ENCODE measurements around the gene TBC1D22B. TPM values are rescaled to one million over a fixed set of nuclear protein-coding genes. Genes with fewer than 3 reads are reported as not detected.

Gene TBC1D22B
- 12.9 and 15.5 TPM in 2 replicates for total RNA-seq (2016; rRNA removed; fragmentation: Illumina TruSeq; extraction: Trizol)
- total RNA-seq (2016; cell fraction: cytosol; rRNA removed; fragmentation: Illumina TruSeq; extraction: Trizol; ENCODE audit: low read depth): 5.1 and 5.5 TPM in 2 replicates
- total RNA-seq (2016; cell fraction: insoluble cytoplasmic fraction; rRNA removed; fragmentation: Illumina TruSeq; extraction: Trizol): 12.5 and 13.1 TPM in 2 replicates
- total RNA-seq (2016; cell fraction: membrane; rRNA removed; fragmentation: Illumina TruSeq; extraction: Trizol): 18.5 and 19.2 TPM in 2 replicates
- 11.0 and 12.8 TPM in 2 replicates for total RNA-seq (2016; cell fraction: nucleus; rRNA removed; fragmentation: Illumina TruSeq; extraction: Trizol)
- polyA plus RNA-seq (2011; rRNA removed): 8.4 and 9.7 TPM in 2 replicates
- 9.7 and 10.3 TPM in 2 replicates for polyA plus RNA-seq (2011; cell fraction: cytosol; rRNA removed)
- 10.9 and 11.1 TPM in 2 replicates for polyA plus RNA-seq (2011; cell fraction: nucleus; rRNA removed)
- polyA plus RNA-seq (2012): 10.9 and 11.4 TPM in 2 replicates
- polyA plus RNA-seq (2016; cell fraction: cytosol; fragmentation: Illumina TruSeq; extraction: Trizol; ENCODE audit: low read depth): 4.7 and 5.3 TPM in 2 replicates
- polyA plus RNA-seq (2016; cell fraction: insoluble cytoplasmic fraction; fragmentation: Illumina TruSeq; extraction: Trizol; ENCODE audit: low read depth): 17.4 and 20.4 TPM in 2 replicates
- polyA plus RNA-seq (2016; cell fraction: membrane; fragmentation: Illumina TruSeq; extraction: Trizol; ENCODE audit: low read depth): 15.4 and 16.5 TPM in 2 replicates
- polyA plus RNA-seq (2016; cell fraction: nucleus; fragmentation: Illumina TruSeq; extraction: Trizol; ENCODE audit: insufficient read depth, low read depth): 20.1 and 21.3 TPM in 2 replicates
- 5.2 and 8.5 TPM in 2 replicates for polyA minus RNA-seq (2011; rRNA and poly(A)+ RNA removed; ENCODE audit: low replicate concordance)
- polyA minus RNA-seq (2011; cell fraction: cytosol; rRNA and poly(A)+ RNA removed): 4.5 and 5.4 TPM in 2 replicates
- polyA minus RNA-seq (2011; cell fraction: nucleus; rRNA and poly(A)+ RNA removed): 10.0 and 11.3 TPM in 2 replicates
- percentile 74 among the genes with signal in this experiment for Bru-seq, nascent RNA
- BruChase-seq, experiment 1, labeled RNA remaining after a 6-hour chase: percentile 70 among the genes with signal in this experiment
- percentile 74 among the genes with signal in this experiment for BruChase-seq, experiment 2, labeled RNA remaining after a 2-hour chase
- long read RNA-seq, experiment 1, partial matches to known transcripts: 3 of 6 reads
- long read RNA-seq, experiment 1, other reads (novel, unspliced or antisense): 3 of 6 reads
- long read RNA-seq, experiment 2, transcript TBC1D22B-201 (13 exons, 3,462 nt): major isoform, 6 of 24 reads
- long read RNA-seq, experiment 2, partial matches to known transcripts: 14 of 24 reads
- long read RNA-seq, experiment 2, other reads (novel, unspliced or antisense): 4 of 24 reads

DNA sequence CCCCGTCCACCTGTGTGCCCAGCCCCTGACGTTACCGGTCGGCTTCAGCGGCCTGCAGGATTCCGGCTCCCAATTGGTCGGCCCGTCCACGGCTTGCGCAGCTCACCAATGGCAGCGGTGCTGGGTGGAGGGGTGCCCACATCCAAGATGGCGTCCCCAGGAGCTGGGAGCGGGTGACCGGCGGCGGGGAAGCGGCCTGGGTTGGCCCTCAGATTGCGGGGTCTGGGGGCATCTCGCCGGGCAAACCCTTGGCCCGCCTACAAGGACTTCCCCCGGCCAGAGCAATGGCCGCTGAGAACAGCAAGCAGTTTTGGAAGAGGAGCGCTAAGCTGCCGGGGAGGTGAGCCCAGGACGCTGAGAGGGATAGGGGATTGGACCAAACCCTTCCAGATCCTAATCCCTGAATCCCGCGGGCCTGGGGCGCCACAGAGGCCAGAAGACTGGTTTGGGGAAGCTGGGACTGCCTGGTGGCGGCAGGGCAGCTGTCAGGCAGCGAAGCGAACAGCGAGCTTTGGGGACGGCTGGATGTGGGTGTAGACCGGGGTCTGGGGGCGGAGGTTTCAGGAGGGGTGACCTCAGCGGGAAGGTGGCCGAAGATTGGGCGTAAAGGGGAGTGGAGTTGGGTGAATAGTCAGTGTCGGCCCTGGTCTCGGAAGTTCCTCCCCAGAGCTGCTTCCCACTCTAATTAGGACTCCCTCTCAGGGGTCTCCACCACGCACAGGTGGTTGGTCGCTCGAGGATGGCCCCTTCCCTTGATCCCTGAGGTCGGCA lies at the start of gene TBC1D22B, which contains the start of gene TMEM217:
TBC1D22B (plus strand) TSS at position 139 of the 771 bp plus-strand sequence; CDS start at position 285, 146 bp downstream.
TMEM217 (minus strand) TSS at position 511 of the 771 bp plus-strand sequence. CDS start 39,114 bp downstream, outside the sequence.
- Histone ChIP-seq H4K20me1 (ENCODE audit: insufficient read depth, low read length) (peaks cover 4% of the 10 kb centered on the region; the same call in 1 of the 2 replicates), H3K36me3 (replicated peaks in 1 of 2; ENCODE audit: control insufficient read depth in 1 of 2, insufficient read depth in 2 of 2, low read length in 2 of 2) (no peaks in the 10 kb centered on the region), H3K79me2 (ENCODE audit: insufficient read depth, low read length) (peaks cover 42% of the 10 kb centered on the region), H3K4me3 (replicated peaks in 1 of 3; ENCODE audit: insufficient read depth in 1 of 3, low read depth in 2 of 3, low read length in 3 of 3) (peak within 1 kb of the TSS; percentile 94 to 98 (median 97)), H3K9ac (ENCODE audit: insufficient read depth, low read depth, low read length) (peak within 1 kb of the TSS; percentile 87), H2AFZ (ENCODE audit: low read length) (peak within 1 kb of the TSS; percentile 58), H3K9me3 (ENCODE audit: low read length) (no peaks in the 10 kb centered on the region), H3K4me1 (ENCODE audit: insufficient read depth, low read length) (peaks cover 59% of the 10 kb centered on the region), H3K4me2 (ENCODE audit: low read depth, low read length) (peak within 1 kb of the TSS; percentile 94), H3K27me3 (ENCODE audit: control insufficient read depth in 1 of 2, insufficient read depth in 2 of 2, low read length in 2 of 2) (no peaks in the 10 kb centered on the region; a peak in 1 of 5 replicates), H3K27ac (ENCODE audit: extremely low read length, insufficient read depth, low read length) (peak within 1 kb of the TSS; percentile 79)
- DNase-seq (ENCODE audit: low spot score) (peak; percentile 94), ATAC-seq (peak; percentile 100), FAIRE-seq (peak; percentile 72)
- WGBS (ENCODE audit: low lambda C conversion rate): 1% methylated on average over 27 of the region's 45 CpGs
- BruUV-seq (replicated peaks): TSS peak; percentile 68
- POLR2A ChIA-PET: interaction anchor here (0.5 to 2.7 kb wide), 11 partner anchors 11 to 384 kb away, joined by 3 to 54 read pairs (median 5); partner anchors contain the start of genes PIM1 and PPIL1
- intact Hi-C loops (cut with micrococcal nuclease; ENCODE audit: unreplicated experiment): loop anchor here (1.0 to 2.0 kb wide), 2 partner anchors 36 to 57 kb away; no protein-coding TSS in a partner anchor
- in situ Hi-C loops (cut with HindIII; ENCODE audit: extremely low pct_ligation_motif_present, low pct_unique_long_range_greater_than_20kb): no loop called here
- CTCF ChIA-PET (ENCODE audit: low intra/inter-chr PET ratio, low total read pairs): no interaction called here
- TF ChIP-seq, protein P1, sequence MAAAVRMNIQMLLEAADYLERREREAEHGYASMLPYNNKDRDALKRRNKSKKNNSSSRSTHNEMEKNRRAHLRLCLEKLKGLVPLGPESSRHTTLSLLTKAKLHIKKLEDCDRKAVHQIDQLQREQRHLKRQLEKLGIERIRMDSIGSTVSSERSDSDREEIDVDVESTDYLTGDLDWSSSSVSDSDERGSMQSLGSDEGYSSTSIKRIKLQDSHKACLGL (CRISPR knock-in tag; IDR thresholded peaks at IDR 0.05): peak; percentile 81; the same call in 1 of the 2 replicates
- TF ChIP-seq MEF2D (CRISPR knock-in tag; IDR thresholded peaks at IDR 0.05): peak; percentile 92
- TF ChIP-seq HIC2 (CRISPR knock-in tag; IDR thresholded peaks at IDR 0.05; ENCODE audit: low read depth): no peak; the same call in 1 of the 2 replicates
- TF ChIP-seq, protein P2, sequence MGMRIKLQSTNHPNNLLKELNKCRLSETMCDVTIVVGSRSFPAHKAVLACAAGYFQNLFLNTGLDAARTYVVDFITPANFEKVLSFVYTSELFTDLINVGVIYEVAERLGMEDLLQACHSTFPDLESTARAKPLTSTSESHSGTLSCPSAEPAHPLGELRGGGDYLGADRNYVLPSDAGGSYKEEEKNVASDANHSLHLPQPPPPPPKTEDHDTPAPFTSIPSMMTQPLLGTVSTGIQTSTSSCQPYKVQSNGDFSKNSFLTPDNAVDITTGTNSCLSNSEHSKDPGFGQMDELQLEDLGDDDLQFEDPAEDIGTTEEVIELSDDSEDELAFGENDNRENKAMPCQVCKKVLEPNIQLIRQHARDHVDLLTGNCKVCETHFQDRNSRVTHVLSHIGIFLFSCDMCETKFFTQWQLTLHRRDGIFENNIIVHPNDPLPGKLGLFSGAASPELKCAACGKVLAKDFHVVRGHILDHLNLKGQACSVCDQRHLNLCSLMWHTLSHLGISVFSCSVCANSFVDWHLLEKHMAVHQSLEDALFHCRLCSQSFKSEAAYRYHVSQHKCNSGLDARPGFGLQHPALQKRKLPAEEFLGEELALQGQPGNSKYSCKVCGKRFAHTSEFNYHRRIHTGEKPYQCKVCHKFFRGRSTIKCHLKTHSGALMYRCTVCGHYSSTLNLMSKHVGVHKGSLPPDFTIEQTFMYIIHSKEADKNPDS (CRISPR knock-in tag; IDR thresholded peaks at IDR 0.05): no peak
- TF ChIP-seq, protein P3, sequence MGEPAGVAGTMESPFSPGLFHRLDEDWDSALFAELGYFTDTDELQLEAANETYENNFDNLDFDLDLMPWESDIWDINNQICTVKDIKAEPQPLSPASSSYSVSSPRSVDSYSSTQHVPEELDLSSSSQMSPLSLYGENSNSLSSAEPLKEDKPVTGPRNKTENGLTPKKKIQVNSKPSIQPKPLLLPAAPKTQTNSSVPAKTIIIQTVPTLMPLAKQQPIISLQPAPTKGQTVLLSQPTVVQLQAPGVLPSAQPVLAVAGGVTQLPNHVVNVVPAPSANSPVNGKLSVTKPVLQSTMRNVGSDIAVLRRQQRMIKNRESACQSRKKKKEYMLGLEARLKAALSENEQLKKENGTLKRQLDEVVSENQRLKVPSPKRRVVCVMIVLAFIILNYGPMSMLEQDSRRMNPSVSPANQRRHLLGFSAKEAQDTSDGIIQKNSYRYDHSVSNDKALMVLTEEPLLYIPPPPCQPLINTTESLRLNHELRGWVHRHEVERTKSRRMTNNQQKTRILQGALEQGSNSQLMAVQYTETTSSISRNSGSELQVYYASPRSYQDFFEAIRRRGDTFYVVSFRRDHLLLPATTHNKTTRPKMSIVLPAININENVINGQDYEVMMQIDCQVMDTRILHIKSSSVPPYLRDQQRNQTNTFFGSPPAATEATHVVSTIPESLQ (CRISPR knock-in tag; conservative IDR thresholded peaks at IDR 0.05): 0 out of 2 replicates have a peak, but pooled peaks have one; percentile 40
- peak; percentile 89; the same call in 1 of the 2 replicates for TF ChIP-seq AKAP8 (CRISPR knock-in tag; IDR thresholded peaks at IDR 0.05)

All from HepG2 (cell line).